Uterus (tissue), 2 donors: ENCODE results near the gene KIFC1.

Experiments used
- POLR2A ChIP-seq, 2 donors: fragments of 450-650 bp; IDR thresholded peaks; one replicate each; pipeline ENCODE4 v1.6.1; 2016; ENCODE audit warnings: antibody characterized with exemption in 2 of 2, mild to moderate bottlenecking in 1 of 2, moderate library complexity in 1 of 2
- TF ChIP-seq, protein P1 (sequence below), 4 experiments: fragments of 200-600 bp in 2 of 4; fragments of 450-650 bp in 2 of 4; sonication (generic) in 2 of 4; IDR thresholded peaks; one replicate each; pipeline ENCODE4 v1.5.1; 2016 to 2019; ENCODE audit warnings: antibody characterized with exemption in 4 of 4, mild to moderate bottlenecking in 2 of 4, moderate library complexity in 1 of 4

DNA sequence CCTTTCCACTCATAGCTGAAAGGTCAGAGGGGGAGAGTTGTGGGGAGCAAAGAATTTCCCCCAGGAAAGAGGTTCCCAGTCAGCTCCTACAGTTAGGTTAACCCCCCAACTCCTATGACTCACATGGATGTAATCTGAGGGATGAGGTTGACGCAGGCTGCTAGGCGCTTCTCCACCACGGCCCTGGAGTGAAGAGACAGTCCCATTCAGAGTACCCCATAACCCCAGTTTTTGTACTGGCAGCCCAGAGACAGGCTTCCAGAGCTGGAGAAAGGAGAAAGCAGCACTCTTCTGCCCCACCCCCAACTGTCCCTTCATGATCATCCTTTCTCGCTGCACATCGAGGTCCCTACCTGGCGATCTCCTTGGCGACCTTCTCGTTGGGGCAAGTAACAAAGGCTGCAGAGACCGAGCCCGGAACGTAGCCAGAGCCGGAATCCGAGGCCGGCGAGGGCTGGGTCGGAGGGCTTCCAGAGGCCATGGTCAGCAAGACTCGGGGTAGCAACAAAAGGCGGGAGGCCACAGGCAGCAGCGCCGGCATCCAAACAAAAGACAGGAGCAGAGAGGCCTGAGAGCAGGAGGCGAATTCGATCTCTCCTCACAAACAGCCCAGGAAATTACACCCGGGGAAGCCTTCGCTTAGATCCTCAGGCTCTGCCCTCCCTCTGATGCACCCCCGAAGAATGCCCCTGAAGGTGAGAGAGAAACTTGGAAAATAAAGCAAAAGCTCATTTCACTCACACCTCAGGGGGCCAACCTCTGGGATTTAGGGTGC, 25.7 kb downstream of the KIFC1 start:
- TF ChIP-seq, protein P1, sequence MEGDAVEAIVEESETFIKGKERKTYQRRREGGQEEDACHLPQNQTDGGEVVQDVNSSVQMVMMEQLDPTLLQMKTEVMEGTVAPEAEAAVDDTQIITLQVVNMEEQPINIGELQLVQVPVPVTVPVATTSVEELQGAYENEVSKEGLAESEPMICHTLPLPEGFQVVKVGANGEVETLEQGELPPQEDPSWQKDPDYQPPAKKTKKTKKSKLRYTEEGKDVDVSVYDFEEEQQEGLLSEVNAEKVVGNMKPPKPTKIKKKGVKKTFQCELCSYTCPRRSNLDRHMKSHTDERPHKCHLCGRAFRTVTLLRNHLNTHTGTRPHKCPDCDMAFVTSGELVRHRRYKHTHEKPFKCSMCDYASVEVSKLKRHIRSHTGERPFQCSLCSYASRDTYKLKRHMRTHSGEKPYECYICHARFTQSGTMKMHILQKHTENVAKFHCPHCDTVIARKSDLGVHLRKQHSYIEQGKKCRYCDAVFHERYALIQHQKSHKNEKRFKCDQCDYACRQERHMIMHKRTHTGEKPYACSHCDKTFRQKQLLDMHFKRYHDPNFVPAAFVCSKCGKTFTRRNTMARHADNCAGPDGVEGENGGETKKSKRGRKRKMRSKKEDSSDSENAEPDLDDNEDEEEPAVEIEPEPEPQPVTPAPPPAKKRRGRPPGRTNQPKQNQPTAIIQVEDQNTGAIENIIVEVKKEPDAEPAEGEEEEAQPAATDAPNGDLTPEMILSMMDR (IDR thresholded peaks at IDR 0.05): no peak
- no peak for TF ChIP-seq POLR2A (IDR thresholded peaks at IDR 0.05)
